Breast epithelium (tissue), 4 donors: ENCODE measurements around the gene HENMT1. TPM values are rescaled to one million over a fixed set of nuclear protein-coding genes. Genes with fewer than 3 reads are reported as not detected.
"Not testable (repeated sequence)": the region's sequence is repeated elsewhere in the genome, so short reads cannot be mapped to it uniquely, and the experiment has no call there.

Experiments
- DNase-seq, 2 donors: peaks; one replicate each; pipeline ENCODE4 v3.0.0-alpha.2; 2019; ENCODE audit warnings: low spot score in 2 of 2
- H3K27ac ChIP-seq, 2 donors: fragments of 200-600 bp; sonication (generic) in 1 of 2; one replicate each; pipeline ENCODE4 v1.5.1; 2016 to 2019; ENCODE audit warnings: mild to moderate bottlenecking in 1 of 2
- H3K27me3 ChIP-seq, 2 donors: fragments of 200-600 bp; sonication (generic) in 1 of 2; one replicate each; pipeline versions ENCODE4 v1.5.1 to v1.6.0; 2017 to 2019; ENCODE audit warnings: control low read depth in 1 of 2, mild to moderate bottlenecking in 1 of 2
- H3K36me3 ChIP-seq: fragments of 200-600 bp; one replicate; pipeline ENCODE4 v1.5.1; 2019
- H3K4me1 ChIP-seq, 2 donors: fragments of 200-600 bp; sonication (generic); one replicate each; pipeline ENCODE4 v1.5.1; 2016 to 2019; ENCODE audit warnings: control low read depth in 1 of 2
- H3K4me3 ChIP-seq, 3 donors: fragments of 200-600 bp; sonication (generic); 1 replicate in 2 of 3; 2 replicates in 1 of 3; pipeline ENCODE4 v1.5.1; 2016 to 2019; ENCODE audit warnings: mild to moderate bottlenecking in 3 of 3, moderate library complexity in 2 of 3
- H3K9me3 ChIP-seq, 2 donors: fragments of 200-600 bp; sonication (generic) in 1 of 2; one replicate each; pipeline ENCODE4 v1.5.1; 2016 to 2019; ENCODE audit warnings: control low read depth in 1 of 2
- POLR2A ChIP-seq: fragments of 450-650 bp; IDR thresholded peaks from one replicate; pipeline ENCODE4 v1.6.1; 2016; ENCODE audit warnings: antibody characterized with exemption, mild to moderate bottlenecking, moderate library complexity
- POLR2AphosphoS5 ChIP-seq, 3 donors: sonication (generic); formaldehyde crosslinking; IDR thresholded peaks; one replicate each; pipeline ENCODE4 v1.6.1; 2017; ENCODE audit warnings: antibody characterized with exemption in 3 of 3
- intact Hi-C: fragments of 100-400 bp; cut with DNase I; formaldehyde crosslinking; loops from one replicate; pipeline ENCODE4 v1.15.1; 2023; ENCODE audit warnings: low total_unique reads
- total RNA-seq, 3 donors: library from RNA; depleted of rRNA; stranded (reverse); fragments of >200 nt; gene quantifications; one replicate each; pipeline ENCODE4 v1.1.0, GENCODE V29; 2016
- TF ChIP-seq, protein P1 (sequence below), 3 donors: fragments of 450-650 bp; IDR thresholded peaks; one replicate each; pipeline ENCODE4 v1.5.1; 2016 to 2017; ENCODE audit warnings: antibody characterized with exemption in 3 of 3, mild to moderate bottlenecking in 3 of 3, moderate library complexity in 3 of 3

The HENMT1 gene
- total RNA-seq, 3 donors from 2014 or later, result 5.2 to 6.9 (median 6.6) TPM

DNA sequence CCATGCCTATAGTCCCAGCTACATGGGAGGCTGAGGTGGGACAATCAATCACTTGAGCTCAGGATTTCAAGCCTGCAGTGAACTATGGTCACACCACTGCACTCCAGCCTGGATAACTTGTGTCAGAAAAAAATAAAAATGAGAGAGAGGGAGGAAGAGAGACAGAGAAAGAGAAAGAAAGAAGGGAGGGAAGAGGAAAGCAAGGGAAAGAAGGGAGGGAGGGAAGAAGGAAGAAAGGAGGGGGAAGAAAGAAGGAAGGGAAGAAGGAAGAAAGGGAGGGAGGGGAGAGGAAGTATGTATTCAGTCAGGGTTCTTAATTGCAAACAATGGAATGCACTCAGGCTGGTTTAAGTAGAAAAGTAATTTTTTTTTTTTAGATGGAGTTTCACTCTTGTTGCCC, 7.9 kb upstream of the HENMT1 start:
- no peak overlapping the region for H3K27ac ChIP-seq
- intact Hi-C loops, result no loop called here

GRCh38 chr1:108667422-108667821, 6.5 kb upstream of the HENMT1 start:
- H3K4me3 ChIP-seq, H3K36me3 ChIP-seq, H3K4me1 ChIP-seq, H3K27ac ChIP-seq, DNase-seq, H3K9me3 ChIP-seq, H3K27me3 ChIP-seq, intact Hi-C loops: not testable (repeated sequence)

More for the DNA sequence above, 7.9 kb upstream of the HENMT1 start:
- Histone ChIP-seq H3K27me3 (no peaks in the 10 kb centered on the region), H3K4me1 (no peaks in the 10 kb centered on the region), H3K36me3 (no peaks in the 10 kb centered on the region), H3K4me3 (no peak overlapping the region), H3K9me3 (no peaks in the 10 kb centered on the region)
- DNase-seq, result no peak
- TF ChIP-seq, protein P1, sequence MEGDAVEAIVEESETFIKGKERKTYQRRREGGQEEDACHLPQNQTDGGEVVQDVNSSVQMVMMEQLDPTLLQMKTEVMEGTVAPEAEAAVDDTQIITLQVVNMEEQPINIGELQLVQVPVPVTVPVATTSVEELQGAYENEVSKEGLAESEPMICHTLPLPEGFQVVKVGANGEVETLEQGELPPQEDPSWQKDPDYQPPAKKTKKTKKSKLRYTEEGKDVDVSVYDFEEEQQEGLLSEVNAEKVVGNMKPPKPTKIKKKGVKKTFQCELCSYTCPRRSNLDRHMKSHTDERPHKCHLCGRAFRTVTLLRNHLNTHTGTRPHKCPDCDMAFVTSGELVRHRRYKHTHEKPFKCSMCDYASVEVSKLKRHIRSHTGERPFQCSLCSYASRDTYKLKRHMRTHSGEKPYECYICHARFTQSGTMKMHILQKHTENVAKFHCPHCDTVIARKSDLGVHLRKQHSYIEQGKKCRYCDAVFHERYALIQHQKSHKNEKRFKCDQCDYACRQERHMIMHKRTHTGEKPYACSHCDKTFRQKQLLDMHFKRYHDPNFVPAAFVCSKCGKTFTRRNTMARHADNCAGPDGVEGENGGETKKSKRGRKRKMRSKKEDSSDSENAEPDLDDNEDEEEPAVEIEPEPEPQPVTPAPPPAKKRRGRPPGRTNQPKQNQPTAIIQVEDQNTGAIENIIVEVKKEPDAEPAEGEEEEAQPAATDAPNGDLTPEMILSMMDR (IDR thresholded peaks at IDR 0.05), result no peak
- TF ChIP-seq POLR2AphosphoS5 (IDR thresholded peaks at IDR 0.05), result no peak
- TF ChIP-seq POLR2A, result no peak

DNA sequence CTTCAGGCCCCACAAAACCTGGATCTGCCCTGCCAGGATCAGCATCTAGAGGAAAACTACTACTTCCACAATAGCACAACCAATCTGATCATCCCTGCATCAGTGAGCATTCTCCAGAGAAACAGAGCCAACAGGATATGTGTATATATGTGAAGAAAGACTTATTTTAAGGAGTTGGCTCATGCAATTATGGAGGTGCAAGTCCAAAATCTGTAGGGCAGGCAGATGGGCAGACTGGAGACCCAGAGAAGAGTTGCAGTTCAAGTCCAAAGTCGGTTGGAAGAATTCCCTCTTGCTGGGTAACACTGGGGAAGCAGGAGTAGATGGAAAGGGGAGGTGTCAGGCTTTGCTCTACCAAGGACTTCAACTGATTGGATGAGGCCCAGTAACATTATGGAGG, 4.9 kb upstream of the HENMT1 start:
- no peak overlapping the region for H3K27ac ChIP-seq
- TF ChIP-seq POLR2A (no peak), POLR2AphosphoS5 (IDR thresholded peaks at IDR 0.05) (no peak)
- TF ChIP-seq, protein P1 (IDR thresholded peaks at IDR 0.05), result no peak
- intact Hi-C loops, result no loop called here
- no peaks in the 10 kb centered on the region for H3K4me1 ChIP-seq
- H3K4me3 ChIP-seq, result no peak overlapping the region
- no peak for DNase-seq
- no peaks in the 10 kb centered on the region for H3K27me3 ChIP-seq
- H3K36me3 ChIP-seq, result no peaks in the 10 kb centered on the region
- H3K9me3 ChIP-seq, result no peaks in the 10 kb centered on the region

GRCh38 chr1:108665067-108665466, 4.2 kb upstream of the HENMT1 start:
- no peaks in the 10 kb centered on the region for H3K4me1 ChIP-seq
- TF ChIP-seq POLR2AphosphoS5 (IDR thresholded peaks at IDR 0.05), result no peak
- TF ChIP-seq, protein P1 (IDR thresholded peaks at IDR 0.05), result no peak
- no peak for TF ChIP-seq POLR2A
- intact Hi-C loops, result no loop called here

GRCh38 chr1:108664481-108664880, 3.6 kb upstream of the HENMT1 start:
- H3K4me3 ChIP-seq, result no peak overlapping the region
- H3K4me1 ChIP-seq, result no peaks in the 10 kb centered on the region
- no peaks in the 10 kb centered on the region for H3K9me3 ChIP-seq
- H3K27me3 ChIP-seq, result no peaks in the 10 kb centered on the region
- no peak overlapping the region for H3K27ac ChIP-seq
- H3K36me3 ChIP-seq, result no peaks in the 10 kb centered on the region
- intact Hi-C loops, result no loop called here
- TF ChIP-seq, protein P1 (IDR thresholded peaks at IDR 0.05), result no peak
- no peak for TF ChIP-seq POLR2A
- DNase-seq, result no peak

More at GRCh38 chr1:108665067-108665466, 4.2 kb upstream of the HENMT1 start:
- H3K27me3 ChIP-seq, result no peaks in the 10 kb centered on the region
- DNase-seq, result no peak
- no peak overlapping the region for H3K27ac ChIP-seq
- H3K9me3 ChIP-seq, result no peaks in the 10 kb centered on the region
- no peak overlapping the region for H3K4me3 ChIP-seq
- no peaks in the 10 kb centered on the region for H3K36me3 ChIP-seq

GRCh38 chr1:108663074-108663473, 2.2 kb upstream of the HENMT1 start:
- no peak for TF ChIP-seq POLR2AphosphoS5 (IDR thresholded peaks at IDR 0.05)
- no peak for TF ChIP-seq POLR2A
- TF ChIP-seq, protein P1 (IDR thresholded peaks at IDR 0.05), result no peak

More at GRCh38 chr1:108663074-108663473, 2.2 kb upstream of the HENMT1 start:
- intact Hi-C loops, result no loop called here
- Histone ChIP-seq H3K9me3 (no peaks in the 10 kb centered on the region), H3K36me3 (no peaks in the 10 kb centered on the region), H3K27ac (no peak overlapping the region), H3K4me1 (no peaks in the 10 kb centered on the region), H3K27me3 (no peaks in the 10 kb centered on the region), H3K4me3 (no peak overlapping the region)
- no peak for DNase-seq
